Effector memory CD4-positive, alpha-beta T cell (primary cell): ENCODE results near the gene LSM10.
A peak's percentile ranks its signal among the peaks of the same experiment; 100 is the strongest.

Experiments used
- DNase-seq, 3 donors: peaks; one replicate each; pipeline ENCODE4 v3.0.0-alpha.2; 2020
- H3K27ac ChIP-seq: 2 replicates; pipeline ENCODE4 v1.7.0; 2013; ENCODE audit warnings: mild to moderate bottlenecking, low read length, moderate library complexity; ENCODE audit not compliant: insufficient read depth, poor library complexity, severe bottlenecking
- H3K27me3 ChIP-seq: replicated peaks from 2 replicates; pipeline ENCODE4 v1.7.0; 2013; ENCODE audit warnings: mild to moderate bottlenecking, low read length; ENCODE audit not compliant: insufficient read depth, control insufficient read depth, poor library complexity, severe bottlenecking
- H3K36me3 ChIP-seq: 2 replicates; pipeline ENCODE4 v1.7.0; 2013; ENCODE audit warnings: mild to moderate bottlenecking, low read length, moderate library complexity; ENCODE audit not compliant: control insufficient read depth, insufficient read depth
- H3K4me1 ChIP-seq: 2 replicates; pipeline ENCODE4 v1.7.0; 2013; ENCODE audit warnings: low read length, mild to moderate bottlenecking; ENCODE audit not compliant: control insufficient read depth, insufficient read depth, poor library complexity, severe bottlenecking
- H3K4me3 ChIP-seq: 2 replicates; pipeline ENCODE4 v1.7.0; 2013; ENCODE audit warnings: low read length, low read depth, mild to moderate bottlenecking; ENCODE audit not compliant: insufficient read depth, poor library complexity, severe bottlenecking
- H3K9me3 ChIP-seq: 2 replicates; pipeline ENCODE4 v1.7.0; 2013; ENCODE audit warnings: mild to moderate bottlenecking, low read length, moderate library complexity; ENCODE audit not compliant: control insufficient read depth

Gene LSM10

GRCh38 chr1:36397083-36397377, 678 bp downstream of the LSM10 start:
- Histone ChIP-seq H3K4me1 (peaks cover 10% of the 10 kb centered on the region), H3K27me3 (no peaks in the 10 kb centered on the region), H3K4me3 (peak overlapping the region; percentile 80), H3K36me3 (peaks cover 24% of the 10 kb centered on the region), H3K27ac (peak overlapping the region; percentile 82), H3K9me3 (no peaks in the 10 kb centered on the region)
- no peak for DNase-seq

GRCh38 chr1:36396359-36396758, 1.3 kb downstream of the LSM10 start:
- no peak for DNase-seq
- no peak overlapping the region for H3K4me3 ChIP-seq
- H3K4me1 ChIP-seq, result peaks cover 10% of the 10 kb centered on the region
- H3K9me3 ChIP-seq, result no peaks in the 10 kb centered on the region
- H3K27ac ChIP-seq, result no peak overlapping the region
- no peaks in the 10 kb centered on the region for H3K27me3 ChIP-seq
- H3K36me3 ChIP-seq, result peaks cover 30% of the 10 kb centered on the region

GRCh38 chr1:36393686-36394085, 4.0 kb downstream of the LSM10 start:
- Histone ChIP-seq H3K4me1 (peaks cover 10% of the 10 kb centered on the region), H3K9me3 (no peaks in the 10 kb centered on the region), H3K4me3 (no peak overlapping the region), H3K36me3 (peaks cover 42% of the 10 kb centered on the region), H3K27ac (no peak overlapping the region), H3K27me3 (no peaks in the 10 kb centered on the region)
- no peak for DNase-seq

GRCh38 chr1:36392836-36393235, 4.9 kb downstream of the LSM10 start:
- no peak overlapping the region for H3K27ac ChIP-seq
- peaks cover 5% of the 10 kb centered on the region for H3K4me1 ChIP-seq
- H3K36me3 ChIP-seq, result peaks cover 42% of the 10 kb centered on the region
- H3K4me3 ChIP-seq, result no peak overlapping the region
- no peaks in the 10 kb centered on the region for H3K27me3 ChIP-seq
- H3K9me3 ChIP-seq, result no peaks in the 10 kb centered on the region
- DNase-seq, result no peak

GRCh38 chr1:36391271-36391670, 6.4 kb downstream of the LSM10 start:
- no peak overlapping the region for H3K27ac ChIP-seq
- H3K4me3 ChIP-seq, result no peak overlapping the region
- peaks cover 42% of the 10 kb centered on the region for H3K36me3 ChIP-seq
- H3K9me3 ChIP-seq, result no peaks in the 10 kb centered on the region
- peaks cover 10% of the 10 kb centered on the region for H3K4me1 ChIP-seq
- H3K27me3 ChIP-seq, result no peaks in the 10 kb centered on the region
- DNase-seq, result no peak

- no peak overlapping the region for H3K27ac ChIP-seq
- DNase-seq, result no peak
- no peaks in the 10 kb centered on the region for H3K27me3 ChIP-seq
- peaks cover 42% of the 10 kb centered on the region for H3K36me3 ChIP-seq
- H3K4me3 ChIP-seq, result no peak overlapping the region
- H3K4me1 ChIP-seq, result peaks cover 11% of the 10 kb centered on the region
- no peaks in the 10 kb centered on the region for H3K9me3 ChIP-seq
Measured at GRCh38 chr1:36390411-36390810, 7.3 kb downstream of the LSM10 start.

- Histone ChIP-seq H3K27me3 (no peaks in the 10 kb centered on the region), H3K9me3 (no peaks in the 10 kb centered on the region), H3K27ac (no peak overlapping the region), H3K4me1 (peaks cover 15% of the 10 kb centered on the region), H3K36me3 (peaks cover 42% of the 10 kb centered on the region), H3K4me3 (no peak overlapping the region)
- DNase-seq, result no peak
Measured at GRCh38 chr1:36389999-36390398, 7.7 kb downstream of the LSM10 start.

GRCh38 chr1:36389261-36389660, 8.4 kb downstream of the LSM10 start:
- Histone ChIP-seq H3K27ac (no peak overlapping the region), H3K4me3 (no peak overlapping the region), H3K4me1 (peaks cover 22% of the 10 kb centered on the region), H3K27me3 (no peaks in the 10 kb centered on the region), H3K9me3 (no peaks in the 10 kb centered on the region), H3K36me3 (peaks cover 41% of the 10 kb centered on the region)
- no peak for DNase-seq

- peaks cover 28% of the 10 kb centered on the region for H3K4me1 ChIP-seq
- no peaks in the 10 kb centered on the region for H3K27me3 ChIP-seq
- peaks cover 22% of the 10 kb centered on the region for H3K36me3 ChIP-seq
- H3K27ac ChIP-seq, result peak overlapping the region; percentile 93
- H3K4me3 ChIP-seq, result no peak overlapping the region
- DNase-seq, result no peak
- no peaks in the 10 kb centered on the region for H3K9me3 ChIP-seq
Measured at GRCh38 chr1:36387141-36387949, 10.4 kb downstream of the LSM10 start.

- DNase-seq, result peak; percentile 81 to 85 (median 84)
- Histone ChIP-seq H3K36me3 (peaks cover 14% of the 10 kb centered on the region), H3K4me1 (peaks cover 31% of the 10 kb centered on the region), H3K27me3 (no peaks in the 10 kb centered on the region), H3K27ac (peak overlapping the region; percentile 93), H3K4me3 (peak overlapping the region; percentile 57), H3K9me3 (no peaks in the 10 kb centered on the region)
Measured at GRCh38 chr1:36386265-36387140, 11.2 kb downstream of the LSM10 start.
